Activated CD8-positive, alpha-beta T cell treated with anti-CD3 and anti-CD28 coated beads for 36 hours (primary cell): ENCODE results near the gene BLM. TPM values are rescaled to one million over a fixed set of nuclear protein-coding genes. Genes with fewer than 3 reads are reported as not detected.

Source experiments
- ATAC-seq: fragments of 200-7000 bp; cut with Tn5 transposase; one replicate; pipeline ENCODE4 v1.10.0; 2021; ENCODE audit warnings: mild to moderate bottlenecking, moderate library complexity
- CTCF ChIA-PET: fragments of 350-600 bp; sonication (Branson Sonifier 250); formaldehyde crosslinking; loops from one replicate; lab custom pipeline; 2021; ENCODE audit warnings: antibody characterized with exemption; lab: Charles Lee
- POLR2A ChIA-PET: fragments of 350-600 bp; sonication (Branson Sonifier 250); formaldehyde crosslinking; loops from one replicate; lab custom pipeline; 2021; ENCODE audit warnings: antibody characterized with exemption; lab: Charles Lee
- DNase-seq: peaks from one replicate; pipeline ENCODE4 v3.0.0-alpha.2; 2020
- H3K27ac Mint-ChIP-seq: one replicate; pipeline ENCODE4 v1.8.0; 2021; ENCODE audit warnings: mild to moderate bottlenecking, mixed read lengths
- H3K27me3 Mint-ChIP-seq: one replicate; pipeline ENCODE4 v1.8.0; 2021; ENCODE audit warnings: mixed read lengths
- H3K36me3 Mint-ChIP-seq: one replicate; pipeline ENCODE4 v1.8.0; 2021; ENCODE audit warnings: low read depth, mixed read lengths
- H3K4me1 Mint-ChIP-seq: one replicate; pipeline ENCODE4 v1.8.0; 2021; ENCODE audit warnings: low read depth, mixed read lengths
- H3K4me3 Mint-ChIP-seq: one replicate; pipeline ENCODE4 v1.8.0; 2021; ENCODE audit warnings: mild to moderate bottlenecking, moderate library complexity, mixed read lengths
- H3K9me3 Mint-ChIP-seq: one replicate; pipeline ENCODE4 v1.8.0; 2021; ENCODE audit warnings: mixed read lengths
- intact Hi-C: fragments of 100-400 bp; cut with micrococcal nuclease; formaldehyde crosslinking; loops from one replicate; pipeline ENCODE4 v1.10.0; 2022
- total RNA-seq, 2 experiments: library from RNA; stranded (reverse); gene quantifications; one replicate each; pipeline ENCODE4 v1.2.3, GENCODE V29; 2021
- TF ChIP-seq, protein P1 (sequence below): fragments of 200-600 bp; IDR thresholded peaks from one replicate; pipeline ENCODE4 v1.8.0; 2022; ENCODE audit warnings: antibody characterized with exemption, mild to moderate bottlenecking

The BLM gene
- total RNA-seq, 2 experiments from 2014 or later, result 45.2 to 53.6 TPM

DNA sequence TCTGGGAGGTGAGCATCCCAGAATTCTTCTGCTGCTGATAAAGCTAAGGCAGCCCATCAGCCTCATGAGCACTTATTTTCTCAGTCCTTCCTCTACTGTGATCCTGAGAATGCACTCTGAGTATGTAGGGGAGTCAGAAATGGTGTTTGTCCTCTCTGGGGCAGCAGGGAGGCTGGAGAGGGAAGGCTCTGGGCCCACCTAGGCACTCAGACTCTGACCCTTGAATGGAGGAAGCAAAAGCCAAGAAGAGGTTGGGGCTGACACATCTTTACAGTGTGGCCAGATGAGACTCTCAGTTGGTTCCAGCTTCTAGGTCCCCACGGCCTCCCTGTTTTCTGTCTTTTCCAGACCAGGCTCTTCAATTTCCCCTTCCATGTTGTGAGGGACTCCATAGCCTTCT is 36.1 kb upstream of the BLM start:
- peaks cover 2% of the 10 kb centered on the region for H3K9me3 Mint-ChIP-seq
- no peak for DNase-seq
- CTCF ChIA-PET, result no interaction called here
- intact Hi-C loops, result no loop called here
- TF ChIP-seq, protein P1, sequence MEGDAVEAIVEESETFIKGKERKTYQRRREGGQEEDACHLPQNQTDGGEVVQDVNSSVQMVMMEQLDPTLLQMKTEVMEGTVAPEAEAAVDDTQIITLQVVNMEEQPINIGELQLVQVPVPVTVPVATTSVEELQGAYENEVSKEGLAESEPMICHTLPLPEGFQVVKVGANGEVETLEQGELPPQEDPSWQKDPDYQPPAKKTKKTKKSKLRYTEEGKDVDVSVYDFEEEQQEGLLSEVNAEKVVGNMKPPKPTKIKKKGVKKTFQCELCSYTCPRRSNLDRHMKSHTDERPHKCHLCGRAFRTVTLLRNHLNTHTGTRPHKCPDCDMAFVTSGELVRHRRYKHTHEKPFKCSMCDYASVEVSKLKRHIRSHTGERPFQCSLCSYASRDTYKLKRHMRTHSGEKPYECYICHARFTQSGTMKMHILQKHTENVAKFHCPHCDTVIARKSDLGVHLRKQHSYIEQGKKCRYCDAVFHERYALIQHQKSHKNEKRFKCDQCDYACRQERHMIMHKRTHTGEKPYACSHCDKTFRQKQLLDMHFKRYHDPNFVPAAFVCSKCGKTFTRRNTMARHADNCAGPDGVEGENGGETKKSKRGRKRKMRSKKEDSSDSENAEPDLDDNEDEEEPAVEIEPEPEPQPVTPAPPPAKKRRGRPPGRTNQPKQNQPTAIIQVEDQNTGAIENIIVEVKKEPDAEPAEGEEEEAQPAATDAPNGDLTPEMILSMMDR, result no peak
- ATAC-seq, result no peak
- no peak overlapping the region for H3K27ac Mint-ChIP-seq
- no peaks in the 10 kb centered on the region for H3K36me3 Mint-ChIP-seq
- peaks cover 43% of the 10 kb centered on the region for H3K4me1 Mint-ChIP-seq
- POLR2A ChIA-PET, result no interaction called here
- no peak overlapping the region for H3K4me3 Mint-ChIP-seq
- H3K27me3 Mint-ChIP-seq, result no peaks in the 10 kb centered on the region

GRCh38 chr15:90681480-90681879 is 35.7 kb upstream of the BLM start:
- intact Hi-C loops, result no loop called here

GRCh38 chr15:90683371-90683770 is 33.8 kb upstream of the BLM start:
- CTCF ChIA-PET, result interaction anchor here (3.9 kb wide), 1 partner anchor 35 kb away, joined by 16 read pairs; no protein-coding TSS in a partner anchor
- Mint-ChIP-seq H3K36me3 (no peaks in the 10 kb centered on the region), H3K9me3 (no peaks in the 10 kb centered on the region), H3K4me1 (peaks cover 50% of the 10 kb centered on the region), H3K4me3 (no peak overlapping the region), H3K27me3 (no peaks in the 10 kb centered on the region), H3K27ac (no peak overlapping the region)
- ATAC-seq (no peak), DNase-seq (no peak)
- POLR2A ChIA-PET, result no interaction called here
- TF ChIP-seq, protein P1, result no peak
- intact Hi-C loops, result no loop called here

More at GRCh38 chr15:90681480-90681879, 35.7 kb upstream of the BLM start:
- no peak overlapping the region for H3K27ac Mint-ChIP-seq
- TF ChIP-seq, protein P1, result no peak
- no peak for DNase-seq
- ChIA-PET CTCF (no interaction called here), POLR2A (no interaction called here)
- no peaks in the 10 kb centered on the region for H3K36me3 Mint-ChIP-seq
- H3K9me3 Mint-ChIP-seq, result peaks cover 2% of the 10 kb centered on the region
- no peak overlapping the region for H3K4me3 Mint-ChIP-seq
- no peak for ATAC-seq
- peaks cover 47% of the 10 kb centered on the region for H3K4me1 Mint-ChIP-seq
- no peaks in the 10 kb centered on the region for H3K27me3 Mint-ChIP-seq

DNA sequence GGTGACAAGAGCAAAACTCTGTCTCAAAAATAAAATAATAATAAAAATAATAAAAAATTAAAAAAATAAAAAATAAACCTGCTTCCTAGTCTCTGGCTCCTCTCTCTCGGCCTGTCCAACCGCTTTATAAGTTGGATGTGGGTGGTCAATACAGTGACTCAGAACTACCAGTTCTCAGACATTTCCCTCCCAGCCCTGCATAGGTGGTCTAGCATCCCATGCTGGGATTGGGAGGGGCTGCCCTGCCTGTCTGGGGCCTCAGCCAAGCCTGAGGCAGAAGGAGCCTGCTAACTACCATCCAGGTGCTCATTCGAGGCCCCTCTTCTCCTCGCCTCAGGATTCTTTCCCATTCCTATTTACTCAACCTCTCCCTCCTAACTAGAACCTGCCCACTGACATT is 33.3 kb upstream of the BLM start:
- H3K9me3 Mint-ChIP-seq, result peaks cover 2% of the 10 kb centered on the region
- DNase-seq, result no peak

DNA sequence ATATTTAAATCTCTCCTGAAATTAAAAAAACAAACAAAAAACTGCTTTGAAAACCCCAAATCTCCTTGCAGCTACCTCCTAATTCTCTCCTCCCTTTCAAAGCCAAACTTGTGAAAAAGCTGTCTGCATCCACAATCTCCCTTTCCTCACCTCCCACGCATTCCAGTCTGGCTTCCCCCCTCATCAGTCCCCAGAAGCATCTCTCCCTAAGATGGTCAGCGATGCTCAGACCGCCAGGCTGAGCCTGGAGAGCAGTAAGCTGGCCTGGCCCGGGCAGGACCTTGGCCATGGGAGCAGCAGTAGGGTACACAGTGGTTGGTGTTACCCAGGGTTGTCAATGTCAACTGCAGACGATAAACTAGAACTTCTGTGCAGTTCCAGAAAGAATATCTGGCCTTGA is 32.9 kb upstream of the BLM start:
- CTCF ChIA-PET, result interaction anchor here (3.9 kb wide), 1 partner anchor 36 kb away, joined by 16 read pairs; no protein-coding TSS in a partner anchor

More for the DNA sequence above, 33.3 kb upstream of the BLM start:
- H3K4me3 Mint-ChIP-seq, result no peak overlapping the region
- ChIA-PET POLR2A (interaction anchor here (2.6 kb wide), 1 partner anchor 18 kb away, joined by 16 read pairs; no protein-coding TSS in a partner anchor), CTCF (interaction anchor here (3.9 kb wide), 1 partner anchor 36 kb away, joined by 16 read pairs; no protein-coding TSS in a partner anchor)
- no peaks in the 10 kb centered on the region for H3K36me3 Mint-ChIP-seq
- no peaks in the 10 kb centered on the region for H3K27me3 Mint-ChIP-seq
- TF ChIP-seq, protein P1, result no peak
- no peak for ATAC-seq
- H3K27ac Mint-ChIP-seq, result peak overlapping the region; percentile 20
- H3K4me1 Mint-ChIP-seq, result peaks cover 50% of the 10 kb centered on the region
- intact Hi-C loops, result no loop called here

More for the DNA sequence above, 32.9 kb upstream of the BLM start:
- intact Hi-C loops, result no loop called here
- no peak for DNase-seq
- Mint-ChIP-seq H3K4me3 (no peak overlapping the region), H3K36me3 (no peaks in the 10 kb centered on the region), H3K27ac (peak overlapping the region; percentile 20), H3K9me3 (peaks cover 2% of the 10 kb centered on the region), H3K4me1 (peaks cover 47% of the 10 kb centered on the region), H3K27me3 (no peaks in the 10 kb centered on the region)
- POLR2A ChIA-PET, result interaction anchor here (2.6 kb wide), 1 partner anchor 19 kb away, joined by 16 read pairs; no protein-coding TSS in a partner anchor
- TF ChIP-seq, protein P1, result no peak
- no peak for ATAC-seq
